GM18909 (cell line): ENCODE measurements around the gene PPP1R10.
A peak's percentile ranks its signal among the peaks of the same experiment; 100 is the strongest.

ENCODE experiments used
- ATAC-seq: cut with Tn5 transposase; IDR thresholded peaks from one replicate; pipeline ENCODE4 v1.9.1; 2021; ENCODE audit warnings: mild to moderate bottlenecking; ENCODE audit not compliant: unreplicated experiment, poor library complexity

The PPP1R10 gene

GRCh38 chr6:30625511-30625910, 8.5 kb upstream of the PPP1R10 start:
- no peak for ATAC-seq

DNA sequence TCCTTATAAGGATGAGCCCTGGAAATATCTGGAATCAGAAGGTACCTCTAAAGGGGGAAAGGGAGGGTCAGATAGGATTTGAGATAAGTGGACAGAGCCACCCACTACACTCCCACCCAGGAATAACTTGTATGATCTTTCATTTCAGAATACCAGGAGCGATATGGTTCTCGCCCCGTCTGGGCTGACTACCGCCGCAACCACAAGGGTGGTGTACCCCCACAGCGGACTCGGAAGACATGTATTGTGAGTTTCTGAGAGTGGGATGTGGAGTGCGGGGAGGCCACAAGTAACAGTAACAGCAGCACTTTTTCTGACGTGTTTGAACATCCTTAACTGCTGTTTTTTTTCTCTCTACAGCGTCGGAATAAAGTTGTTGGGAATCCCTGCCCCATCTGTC, 2.5 kb upstream of the PPP1R10 start:
- no peak for ATAC-seq

- no peak for ATAC-seq
These were observed 1.3 kb upstream of the PPP1R10 start for GRCh38 chr6:30618270-30618797.

- peak; percentile 74 for ATAC-seq
These were observed 674 bp upstream of the PPP1R10 start, which contains the start of gene MRPS18B for GRCh38 chr6:30617565-30618269. Gene MRPS18B (plus strand): TSS chr6:30617840. CDS start chr6:30617866, 26 bp downstream.

- ATAC-seq, result no peak
These were observed 859 bp downstream of the PPP1R10 start for GRCh38 chr6:30615958-30616810.

GRCh38 chr6:30615219-30615957, 1.7 kb downstream of the PPP1R10 start:
- no peak for ATAC-seq

GRCh38 chr6:30614843-30615218, 2.2 kb downstream of the PPP1R10 start:
- ATAC-seq, result peak; percentile 34

- no peak for ATAC-seq
These were observed 2.8 kb downstream of the PPP1R10 start for GRCh38 chr6:30614044-30614842.

DNA sequence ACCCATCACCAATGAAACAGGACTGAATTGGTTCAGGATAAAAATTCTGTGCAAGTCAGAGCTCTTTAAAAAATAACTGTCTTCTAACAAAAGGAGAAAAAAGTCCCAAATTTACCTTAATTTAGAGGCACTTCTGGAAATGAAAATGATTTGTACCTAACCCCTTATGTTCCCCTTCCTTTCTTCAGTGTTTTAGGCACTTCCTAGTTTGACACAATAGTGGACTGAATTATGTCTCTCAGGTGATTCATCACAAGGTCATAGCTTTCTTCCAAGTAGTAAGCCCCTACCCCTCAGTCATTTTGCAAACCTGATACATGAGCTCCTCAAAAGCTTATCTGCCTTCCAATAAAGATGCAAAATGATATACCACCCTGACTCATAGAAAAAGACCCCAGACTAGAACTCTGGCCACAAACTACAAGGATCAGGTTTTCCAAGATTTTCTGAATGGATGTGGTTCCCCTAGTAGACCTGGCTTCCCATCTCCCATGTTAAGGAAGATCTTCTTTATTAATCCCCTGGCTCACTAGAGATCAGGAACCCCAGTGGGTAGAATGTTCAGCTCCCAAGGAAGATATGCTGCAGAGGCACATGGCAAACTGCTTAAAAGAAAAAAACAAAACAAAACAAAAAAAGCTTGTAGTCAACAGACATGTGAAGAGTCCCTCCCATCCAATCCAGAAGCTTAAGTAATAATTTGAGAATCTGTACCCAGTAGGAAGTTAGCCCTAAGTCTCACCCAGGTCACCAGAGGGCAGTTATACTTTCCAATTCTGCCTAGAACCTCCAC, 3.6 kb downstream of the PPP1R10 start:
- no peak for ATAC-seq

DNA sequence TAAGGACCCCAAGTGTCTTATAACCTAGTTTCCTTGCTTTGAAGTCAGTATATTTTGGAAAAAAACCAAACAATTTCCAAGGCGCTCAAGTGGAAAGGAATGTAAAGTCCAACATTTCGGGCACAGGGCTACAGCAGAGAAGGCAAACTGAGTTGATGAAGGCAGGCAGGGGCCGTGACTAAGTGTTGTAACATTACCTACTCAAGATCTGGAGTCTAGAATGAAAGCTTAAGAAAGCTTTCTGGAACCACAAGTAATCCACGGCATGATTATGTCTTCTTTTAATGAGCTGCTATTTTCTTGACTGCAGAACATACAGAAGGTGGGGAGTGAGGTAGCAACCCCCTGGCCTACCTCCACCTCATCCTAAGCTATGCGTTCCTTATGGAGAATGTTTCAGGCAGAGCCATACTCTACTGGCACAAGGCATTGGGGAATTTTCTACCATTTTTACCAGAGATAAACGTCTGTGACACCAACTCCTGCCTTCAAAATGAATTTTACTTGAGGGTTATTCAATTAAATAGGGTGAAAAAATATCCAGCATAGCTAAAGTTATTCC, 4.3 kb downstream of the PPP1R10 start:
- ATAC-seq, result no peak

- ATAC-seq, result no peak
These were observed 4.8 kb downstream of the PPP1R10 start for GRCh38 chr6:30612213-30612612.

DNA sequence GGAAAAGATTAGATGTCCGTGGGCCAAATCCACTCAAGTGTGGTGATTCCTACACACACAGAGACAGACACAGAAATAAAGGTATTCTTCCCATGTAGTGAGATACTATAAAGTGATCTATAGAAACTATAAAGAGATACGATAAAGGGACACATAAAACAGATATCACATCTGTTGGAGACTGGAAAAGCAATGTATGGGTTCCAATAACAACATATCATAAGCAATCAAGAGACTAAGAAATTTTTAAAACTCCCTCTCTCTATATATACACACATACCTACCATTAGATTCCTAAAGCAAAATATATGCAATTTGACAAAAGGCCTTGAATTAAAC, 5.2 kb downstream of the PPP1R10 start:
- ATAC-seq, result no peak

GRCh38 chr6:30611150-30611855, 5.7 kb downstream of the PPP1R10 start:
- no peak for ATAC-seq

DNA sequence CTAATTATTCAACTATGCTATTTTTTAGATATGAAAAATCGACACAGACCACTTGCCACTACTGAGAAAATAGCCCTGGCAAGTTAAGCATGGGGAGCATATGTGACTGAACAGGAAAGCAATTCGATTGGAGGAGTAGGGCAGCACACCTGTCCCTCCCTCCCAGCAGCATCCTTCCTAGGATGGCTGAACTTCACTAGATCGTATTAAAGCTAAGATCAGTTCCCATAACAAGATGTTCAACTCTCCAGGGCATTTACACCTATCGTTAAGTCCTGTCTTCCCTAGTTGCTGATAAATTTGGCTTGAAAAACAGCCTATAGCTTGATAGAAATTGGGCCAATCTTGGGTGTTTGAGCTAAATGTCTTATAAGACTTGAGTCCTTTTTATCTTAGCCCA, 7.0 kb downstream of the PPP1R10 start:
- no peak for ATAC-seq

DNA sequence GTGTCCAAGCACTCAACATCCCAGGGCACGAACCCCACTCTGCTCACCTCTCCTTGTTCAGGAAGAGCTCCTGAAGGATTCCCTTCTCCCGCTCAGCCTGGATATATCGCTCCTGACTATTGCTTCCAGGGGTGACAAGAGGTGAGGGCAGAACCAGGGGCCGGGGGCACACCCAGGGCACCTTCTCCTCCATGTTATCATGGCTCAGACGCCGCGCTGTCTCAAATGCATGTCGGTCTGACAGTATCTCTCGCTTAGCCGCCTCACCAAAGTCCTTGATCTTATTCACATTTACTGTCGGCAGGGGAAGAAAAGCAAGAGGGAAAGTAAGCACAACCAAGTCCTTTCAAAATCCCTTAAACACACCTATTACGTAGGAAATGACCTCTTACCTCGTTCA, 13.1 kb downstream of the PPP1R10 start:
- no peak for ATAC-seq

DNA sequence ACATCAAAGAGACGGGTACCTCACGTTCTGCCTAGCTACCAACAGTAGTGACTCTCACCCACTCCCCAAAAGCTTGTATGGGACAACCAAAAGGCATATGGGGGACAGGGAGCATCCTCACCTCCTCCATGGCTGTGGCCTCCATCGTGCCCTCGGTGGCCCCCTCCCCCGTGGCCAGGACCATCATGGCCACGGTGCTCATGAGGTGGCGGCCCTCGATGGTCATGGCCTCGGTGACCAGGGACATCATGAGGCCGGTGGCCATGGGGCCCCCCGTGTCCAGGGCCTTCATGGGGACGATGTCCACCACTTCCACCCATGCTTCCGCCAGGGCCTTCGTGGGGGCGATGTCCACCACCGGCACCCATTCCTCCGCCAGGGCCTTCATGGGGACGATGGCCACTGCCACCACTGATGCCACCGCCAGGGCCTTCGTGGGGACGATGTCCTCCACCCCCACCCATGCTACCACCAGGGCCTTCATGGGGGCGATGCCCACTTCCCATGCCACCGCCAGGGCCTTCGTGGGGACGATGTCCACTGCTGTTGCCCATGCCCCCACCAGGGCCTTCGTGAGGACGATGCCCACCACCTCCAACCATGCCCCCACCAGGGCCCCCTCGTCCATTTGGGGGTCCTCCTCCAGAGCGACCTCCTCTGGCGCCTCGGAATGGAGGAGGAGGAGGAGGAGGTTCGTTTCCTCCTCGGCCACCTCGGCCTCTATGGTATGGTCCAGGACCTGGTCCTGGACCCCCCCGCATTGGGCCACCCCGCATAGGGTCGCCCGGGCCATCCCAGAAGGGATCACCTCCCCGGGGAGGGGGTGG, 15.0 kb downstream of the PPP1R10 start:
- no peak for ATAC-seq

DNA sequence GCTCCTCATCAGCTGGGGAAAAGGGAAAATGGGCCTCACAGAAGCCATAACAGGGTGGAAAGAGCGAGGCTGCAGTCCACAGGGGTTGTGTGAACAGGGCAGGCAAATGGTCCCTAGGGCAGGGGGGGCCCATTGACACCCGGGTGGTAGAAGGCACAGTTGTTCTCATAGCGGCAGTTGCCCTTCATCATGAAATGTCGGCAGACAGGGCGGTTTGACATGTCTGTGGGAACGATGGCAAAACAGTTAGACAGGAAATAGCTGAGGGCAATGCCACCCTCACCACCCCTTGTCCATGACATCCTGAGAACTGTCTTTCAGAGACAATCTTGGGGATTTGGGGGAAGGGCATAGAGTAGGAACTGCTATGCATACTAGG, 15.6 kb downstream of the PPP1R10 start:
- ATAC-seq, result no peak
